DND-41 (cell line): ENCODE data around the gene MAST4.

ENCODE experiments used
- CTCF ChIP-seq: IDR thresholded peaks from 2 replicates; pipeline ENCODE4 v1.5.1; 2012; ENCODE audit warnings: borderline replicate concordance, low read length, moderate library complexity, mild to moderate bottlenecking; ENCODE audit not compliant: poor library complexity, severe bottlenecking; ENCODE audit errors: extremely low read depth
- EZH2 ChIP-seq: IDR thresholded peaks from 3 replicates; pipeline ENCODE4 v1.6.1; 2012; ENCODE audit warnings: borderline replicate concordance, low read depth, mild to moderate bottlenecking, moderate library complexity, low read length, inconsistent platforms; ENCODE audit not compliant: severe bottlenecking

- TF ChIP-seq CTCF (no peak), EZH2 (no peak)
Measured at GRCh38 chr5:67206929-67207328, 610.7 kb downstream of the MAST4 start.
